Forelimb muscle (tissue), 1 donor: Measurements from ENCODE around the gene MBD3L4. TPM values are rescaled to one million over a fixed set of nuclear protein-coding genes. Genes with fewer than 3 reads are reported as not detected.
"Not testable (repeated sequence)": the region's sequence is repeated elsewhere in the genome, so short reads cannot be mapped to it uniquely, and the experiment has no call there.

ENCODE experiments used
- DNase-seq: peaks from one replicate; pipeline ENCODE4 v3.0.0-alpha.2; 2013; ENCODE audit warnings: low read depth
- polyA plus RNA-seq: library from polyadenylated mRNA; unstranded; fragments of 120-200 nt; gene quantifications from one replicate; pipeline ENCODE4 v1.2.1, GENCODE V29; 2013; ENCODE audit not compliant: insufficient read length

Gene MBD3L4
- not detected for polyA plus RNA-seq

GRCh38 chr19:7040079-7040478 is at the start of gene MBD3L4:
MBD3L4 (minus strand) TSS chr19:7040179; CDS start chr19:7040144, 35 bp downstream.
- DNase-seq = not testable (repeated sequence)

- DNase-seq = no peak
These were observed 49.0 kb upstream of the MBD3L4 start for GRCh38 chr19:7088999-7089398.

- no peak for DNase-seq
These were observed 43.3 kb upstream of the MBD3L4 start for GRCh38 chr19:7083076-7083956.

- DNase-seq = no peak
These were observed 38.0 kb upstream of the MBD3L4 start for GRCh38 chr19:7078008-7078407.

GRCh38 chr19:7076151-7076550 is 36.2 kb upstream of the MBD3L4 start:
- DNase-seq = no peak

GRCh38 chr19:7074705-7075282 is 34.8 kb upstream of the MBD3L4 start:
- no peak for DNase-seq

GRCh38 chr19:7072541-7072940 is 32.6 kb upstream of the MBD3L4 start:
- no peak for DNase-seq

- DNase-seq = no peak
These were observed 29.9 kb upstream of the MBD3L4 start for GRCh38 chr19:7069904-7070226.

GRCh38 chr19:7069042-7069903 is 29.3 kb upstream of the MBD3L4 start, which contains the start of gene ZNF557:
ZNF557 (plus strand) TSS chr19:7069703; CDS start chr19:7075075, 5,372 bp downstream.
- peak; percentile 80 for DNase-seq

GRCh38 chr19:7068599-7068998 is 28.6 kb upstream of the MBD3L4 start:
- no peak for DNase-seq

- DNase-seq = no peak
These were observed 27.7 kb upstream of the MBD3L4 start for GRCh38 chr19:7067716-7068115.

GRCh38 chr19:7067122-7067521 is 27.1 kb upstream of the MBD3L4 start:
- not testable (repeated sequence) for DNase-seq

- DNase-seq = no peak
These were observed 23.9 kb upstream of the MBD3L4 start for GRCh38 chr19:7063764-7064418.

- no peak for DNase-seq
These were observed 23.4 kb upstream of the MBD3L4 start for GRCh38 chr19:7063339-7063738.

GRCh38 chr19:7059977-7060376 is 20.0 kb upstream of the MBD3L4 start:
- not testable (repeated sequence) for DNase-seq

GRCh38 chr19:7058576-7058975 is 18.6 kb upstream of the MBD3L4 start, which contains the start of gene MBD3L3:
MBD3L3 (minus strand) TSS chr19:7058676; CDS start chr19:7058605, 71 bp downstream.
- not testable (repeated sequence) for DNase-seq

- DNase-seq = not testable (repeated sequence)
These were observed 16.4 kb upstream of the MBD3L4 start for GRCh38 chr19:7056371-7056770.

- DNase-seq = not testable (repeated sequence)
These were observed 15.7 kb upstream of the MBD3L4 start for GRCh38 chr19:7055679-7056078.

- not testable (repeated sequence) for DNase-seq
These were observed 14.8 kb upstream of the MBD3L4 start for GRCh38 chr19:7054635-7055368.

GRCh38 chr19:7052896-7053295 is 12.9 kb upstream of the MBD3L4 start:
- DNase-seq = not testable (repeated sequence)

GRCh38 chr19:7051421-7051820 is 11.4 kb upstream of the MBD3L4 start:
- DNase-seq = not testable (repeated sequence)
